Thyroid gland (tissue), 4 donors: ENCODE data around the gene PCBP3.

Experiments used
- CTCF ChIP-seq, 6 experiments: fragments of 200-600 bp in 3 of 6; fragments of 450-650 bp in 3 of 6; sonication (generic) in 3 of 6; IDR thresholded peaks; one replicate each; pipeline ENCODE4 v1.5.1; 2016 to 2019; ENCODE audit warnings: antibody characterized with exemption in 6 of 6, mild to moderate bottlenecking in 2 of 6, inconsistent platforms in 1 of 6, moderate library complexity in 1 of 6
- POLR2A ChIP-seq, 2 donors: fragments of 450-650 bp; IDR thresholded peaks; one replicate each; pipeline ENCODE4 v1.6.1; 2017; ENCODE audit warnings: antibody characterized with exemption in 2 of 2, mild to moderate bottlenecking in 2 of 2, moderate library complexity in 1 of 2

GRCh38 chr21:45792682-45793383 lies 149.3 kb downstream of the PCBP3 start:
- TF ChIP-seq CTCF (IDR thresholded peaks at IDR 0.05) (no peak), POLR2A (IDR thresholded peaks at IDR 0.05) (no peak)
